ENCODE data around the gene PRKAG2.

- TF ChIP-seq POLR2A (IDR thresholded peaks at IDR 0.05) = no peak
- TF ChIP-seq CTCF (IDR thresholded peaks at IDR 0.05) = no peak
These were observed 62.4 kb downstream of the PRKAG2 start for GRCh38 chr7:151814400-151815009.
